ENCODE results near the gene NGEF. TPM values are rescaled to one million over a fixed set of nuclear protein-coding genes. Genes with fewer than 3 reads are reported as not detected.

Gene NGEF
- total RNA-seq, 1 donor = 17.4 TPM

DNA sequence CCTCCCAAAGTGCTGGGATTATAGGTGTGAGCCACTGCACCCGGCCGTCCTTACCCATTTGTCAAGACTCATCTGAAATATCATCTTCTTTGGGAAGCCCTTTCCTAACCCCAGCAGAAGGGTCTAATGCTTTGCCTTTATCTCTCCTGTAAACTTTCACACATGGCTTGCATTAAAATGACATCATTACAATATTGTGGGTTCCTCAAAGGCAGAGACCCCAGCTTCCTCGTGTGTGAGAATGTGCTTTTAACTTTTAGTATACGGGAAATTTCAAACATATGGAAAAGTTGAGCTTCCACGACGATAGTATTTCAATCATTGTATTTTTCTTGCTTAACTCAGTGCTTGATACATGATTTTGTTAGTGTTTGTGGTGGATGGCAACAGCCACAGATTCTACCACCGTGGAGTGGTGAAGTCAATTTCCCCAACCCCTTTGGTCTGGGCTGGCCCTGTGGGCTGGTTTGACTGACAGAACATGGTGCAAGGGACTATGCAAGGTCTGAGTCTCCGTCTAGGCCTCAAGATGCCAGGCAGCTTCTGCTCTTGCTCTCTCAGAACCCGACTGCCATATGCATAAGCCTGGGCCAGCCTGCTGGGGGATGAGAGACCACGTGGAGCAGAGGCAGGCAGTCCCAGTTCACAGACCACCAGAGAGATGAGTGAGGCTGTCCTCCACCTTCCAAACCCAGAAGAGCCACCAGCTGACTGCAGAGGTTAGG is 39.9 kb downstream of the NGEF start:
- DNase-seq (ENCODE audit: low read depth) = no peak
- H3K4me3 ChIP-seq (ENCODE audit: low read depth, low read length) = no peak overlapping the region
- TF ChIP-seq, protein P1, sequence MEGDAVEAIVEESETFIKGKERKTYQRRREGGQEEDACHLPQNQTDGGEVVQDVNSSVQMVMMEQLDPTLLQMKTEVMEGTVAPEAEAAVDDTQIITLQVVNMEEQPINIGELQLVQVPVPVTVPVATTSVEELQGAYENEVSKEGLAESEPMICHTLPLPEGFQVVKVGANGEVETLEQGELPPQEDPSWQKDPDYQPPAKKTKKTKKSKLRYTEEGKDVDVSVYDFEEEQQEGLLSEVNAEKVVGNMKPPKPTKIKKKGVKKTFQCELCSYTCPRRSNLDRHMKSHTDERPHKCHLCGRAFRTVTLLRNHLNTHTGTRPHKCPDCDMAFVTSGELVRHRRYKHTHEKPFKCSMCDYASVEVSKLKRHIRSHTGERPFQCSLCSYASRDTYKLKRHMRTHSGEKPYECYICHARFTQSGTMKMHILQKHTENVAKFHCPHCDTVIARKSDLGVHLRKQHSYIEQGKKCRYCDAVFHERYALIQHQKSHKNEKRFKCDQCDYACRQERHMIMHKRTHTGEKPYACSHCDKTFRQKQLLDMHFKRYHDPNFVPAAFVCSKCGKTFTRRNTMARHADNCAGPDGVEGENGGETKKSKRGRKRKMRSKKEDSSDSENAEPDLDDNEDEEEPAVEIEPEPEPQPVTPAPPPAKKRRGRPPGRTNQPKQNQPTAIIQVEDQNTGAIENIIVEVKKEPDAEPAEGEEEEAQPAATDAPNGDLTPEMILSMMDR (IDR thresholded peaks at IDR 0.05; ENCODE audit: insufficient read depth, low read length) = no peak

DNA sequence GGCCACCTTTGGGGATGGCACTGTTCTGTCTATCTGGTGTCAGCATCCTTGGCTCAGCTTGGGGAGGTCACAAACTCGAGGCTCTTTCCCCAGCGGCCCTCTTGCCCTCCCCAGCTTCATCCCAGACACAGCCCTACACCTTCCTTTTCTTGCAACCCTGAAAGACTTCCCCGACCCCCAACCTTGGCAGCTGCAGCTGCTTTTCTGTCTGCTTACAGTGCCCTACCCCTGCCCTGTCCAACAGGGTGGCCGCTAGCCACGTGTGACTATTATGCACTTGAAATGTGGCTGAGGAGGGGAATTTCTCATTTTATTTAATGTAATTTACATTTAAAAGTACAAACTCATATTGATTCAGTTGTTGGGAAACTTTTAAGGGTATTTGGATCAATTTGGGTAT is 41.3 kb downstream of the NGEF start:
- no peak overlapping the region for H3K4me3 ChIP-seq (ENCODE audit: low read depth, low read length)
- DNase-seq (ENCODE audit: low read depth) = no peak
- TF ChIP-seq, protein P1 (IDR thresholded peaks at IDR 0.05; ENCODE audit: insufficient read depth, low read length) = no peak

DNA sequence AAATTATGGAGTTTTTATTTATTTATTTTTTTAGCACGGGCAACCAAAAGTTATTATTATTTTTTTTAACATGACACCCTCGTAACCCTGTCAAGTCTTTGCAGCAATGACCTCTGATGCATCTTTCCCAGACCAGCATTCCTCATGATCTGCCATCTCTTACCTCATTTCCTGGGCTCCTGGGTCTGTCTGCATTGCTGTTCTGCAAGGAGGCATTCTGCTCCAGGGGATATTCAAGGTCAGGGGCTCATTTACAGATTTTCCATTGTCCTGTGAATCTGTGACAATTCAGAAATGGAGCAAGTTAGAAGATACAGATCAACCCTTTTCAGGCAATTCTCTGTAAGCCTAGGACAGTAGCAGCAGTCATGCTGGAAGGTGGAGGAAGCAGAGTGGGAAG is 43.0 kb downstream of the NGEF start:
- no peak for DNase-seq (ENCODE audit: low read depth)
- TF ChIP-seq, protein P1 (IDR thresholded peaks at IDR 0.05; ENCODE audit: insufficient read depth, low read length) = no peak
- no peak overlapping the region for H3K4me3 ChIP-seq (ENCODE audit: low read depth, low read length)

DNA sequence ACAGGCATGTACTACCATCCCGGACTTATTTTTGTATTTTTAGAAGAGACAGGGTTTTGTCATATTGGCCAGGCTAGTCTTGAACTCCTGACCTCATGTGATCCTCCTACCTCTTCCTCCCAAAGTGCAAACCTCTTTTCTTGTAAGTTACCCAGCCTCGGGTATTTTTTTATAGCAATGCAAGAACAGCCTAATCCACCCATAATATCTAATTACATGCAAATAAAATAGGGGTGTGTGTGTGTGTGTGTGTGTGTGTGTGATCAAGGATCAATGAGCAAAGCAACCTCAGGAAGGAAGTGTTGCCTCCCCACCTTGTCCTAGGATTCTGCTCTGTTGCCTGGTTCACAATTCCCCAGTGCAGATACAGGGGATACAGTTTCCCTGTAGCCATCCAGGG is 45.6 kb downstream of the NGEF start:
- H3K4me3 ChIP-seq (ENCODE audit: low read depth, low read length) = no peak overlapping the region
- no peak for DNase-seq (ENCODE audit: low read depth)
- TF ChIP-seq, protein P1 (IDR thresholded peaks at IDR 0.05; ENCODE audit: insufficient read depth, low read length) = no peak

DNA sequence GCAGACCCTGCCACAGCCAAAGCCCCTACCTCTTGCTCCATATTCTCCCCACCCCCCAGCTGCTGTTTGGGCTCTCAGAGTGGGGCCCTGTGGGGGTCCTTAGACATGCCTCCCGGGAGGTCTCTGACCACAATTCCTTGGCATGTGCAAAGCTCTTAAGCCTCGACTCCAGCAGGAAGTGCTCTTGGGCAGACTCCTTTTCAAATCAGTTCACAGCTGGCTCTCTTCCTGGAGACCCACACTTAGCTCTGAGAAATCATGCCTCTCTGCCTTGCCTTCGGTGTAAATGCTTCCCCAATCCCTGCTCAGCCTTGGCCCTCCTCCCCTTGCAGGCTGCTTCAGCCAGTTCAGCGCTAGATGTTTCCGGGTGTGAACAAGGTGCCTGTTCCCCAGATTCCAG is 46.9 kb downstream of the NGEF start:
- DNase-seq (ENCODE audit: low read depth) = no peak
- H3K4me3 ChIP-seq (ENCODE audit: low read depth, low read length) = no peak overlapping the region
- TF ChIP-seq, protein P1 (IDR thresholded peaks at IDR 0.05; ENCODE audit: insufficient read depth, low read length) = no peak

DNA sequence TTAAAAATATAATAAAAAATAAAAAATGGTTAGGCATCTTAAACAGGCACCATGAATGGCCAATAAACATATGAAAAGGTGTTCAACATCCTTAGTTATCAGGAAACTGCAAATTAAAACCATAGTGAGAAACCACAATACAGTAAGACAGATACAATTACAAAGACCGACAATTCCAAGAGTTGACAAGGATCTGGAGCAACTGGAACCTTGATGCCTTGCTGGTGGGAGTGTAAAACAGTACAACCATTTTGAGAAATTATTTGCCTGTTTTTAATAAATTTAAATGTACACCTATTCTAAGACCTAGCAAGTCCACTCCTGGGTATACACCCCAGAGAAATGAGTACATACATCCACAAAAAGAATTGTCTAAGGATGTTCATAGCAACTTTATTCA is 49.1 kb downstream of the NGEF start:
- no peak for DNase-seq (ENCODE audit: low read depth)
- TF ChIP-seq, protein P1 (IDR thresholded peaks at IDR 0.05; ENCODE audit: insufficient read depth, low read length) = no peak
- H3K4me3 ChIP-seq (ENCODE audit: low read depth, low read length) = no peak overlapping the region

DNA sequence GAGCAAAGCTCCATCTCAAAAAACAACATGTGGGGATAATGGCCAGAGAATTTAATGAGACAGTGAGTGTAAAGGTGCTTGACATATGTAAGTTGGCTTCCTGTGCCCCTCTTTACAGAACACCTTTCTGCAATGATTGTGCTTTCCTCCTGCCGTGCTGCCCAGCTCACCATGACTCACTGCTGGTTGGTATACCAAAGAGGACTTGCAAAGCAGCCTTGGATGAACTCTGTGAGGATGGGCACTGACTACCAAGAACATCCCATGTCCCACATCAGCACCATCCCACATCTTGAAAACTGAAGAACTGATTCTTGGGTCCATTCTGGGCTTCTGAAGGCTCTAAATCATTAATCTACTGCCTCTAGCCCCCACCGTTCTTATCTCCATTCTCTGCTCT is 52.2 kb downstream of the NGEF start:
- H3K4me3 ChIP-seq (ENCODE audit: low read depth, low read length) = no peak overlapping the region
- no peak for DNase-seq (ENCODE audit: low read depth)
- TF ChIP-seq, protein P1 (IDR thresholded peaks at IDR 0.05; ENCODE audit: insufficient read depth, low read length) = no peak
